ENCODE results near the gene SYT1.

Gene SYT1

GRCh38 chr12:79452906-79453305 lies 588.3 kb downstream of the SYT1 start:
- TF ChIP-seq CTCF (IDR thresholded peaks at IDR 0.05; ENCODE audit: borderline replicate concordance, insufficient read depth, low read depth, low read length): no peak
- no peak overlapping the region for H3K4me3 ChIP-seq (ENCODE audit: low read depth, low read length)

GRCh38 chr12:79453820-79454219 lies 589.2 kb downstream of the SYT1 start:
- H3K4me3 ChIP-seq (ENCODE audit: low read depth, low read length): no peak overlapping the region
- TF ChIP-seq CTCF (IDR thresholded peaks at IDR 0.05; ENCODE audit: borderline replicate concordance, insufficient read depth, low read depth, low read length): no peak

- no peak overlapping the region for H3K4me3 ChIP-seq (ENCODE audit: low read depth, low read length)
Measured at GRCh38 chr12:79454338-79454843, 589.8 kb downstream of the SYT1 start.

GRCh38 chr12:79455286-79455685 lies 590.7 kb downstream of the SYT1 start:
- no peak for TF ChIP-seq CTCF (IDR thresholded peaks at IDR 0.05; ENCODE audit: borderline replicate concordance, insufficient read depth, low read depth, low read length)
- H3K4me3 ChIP-seq (ENCODE audit: low read depth, low read length): no peak overlapping the region

More at GRCh38 chr12:79454338-79454843, 589.8 kb downstream of the SYT1 start:
- TF ChIP-seq CTCF (IDR thresholded peaks at IDR 0.05; ENCODE audit: borderline replicate concordance, insufficient read depth, low read depth, low read length): no peak

GRCh38 chr12:79482323-79482722 lies 617.7 kb downstream of the SYT1 start:
- TF ChIP-seq CTCF (IDR thresholded peaks at IDR 0.05; ENCODE audit: borderline replicate concordance, insufficient read depth, low read depth, low read length): no peak
- H3K4me3 ChIP-seq (ENCODE audit: low read depth, low read length): no peak overlapping the region

GRCh38 chr12:79482921-79483320 lies 618.3 kb downstream of the SYT1 start:
- no peak for TF ChIP-seq CTCF (IDR thresholded peaks at IDR 0.05; ENCODE audit: borderline replicate concordance, insufficient read depth, low read depth, low read length)
- H3K4me3 ChIP-seq (ENCODE audit: low read depth, low read length): no peak overlapping the region

GRCh38 chr12:79486154-79486553 lies 621.6 kb downstream of the SYT1 start:
- H3K4me3 ChIP-seq (ENCODE audit: low read depth, low read length): no peak overlapping the region
- no peak for TF ChIP-seq CTCF (IDR thresholded peaks at IDR 0.05; ENCODE audit: borderline replicate concordance, insufficient read depth, low read depth, low read length)
